Skeletal muscle tissue (tissue), 4 donors: Measurements from ENCODE around the gene MCF2L. TPM values are rescaled to one million over a fixed set of nuclear protein-coding genes. Genes with fewer than 3 reads are reported as not detected.

ENCODE experiments used
- H3K27ac ChIP-seq: one replicate; pipeline ENCODE4 v1.7.0; 2013; ENCODE audit warnings: mild to moderate bottlenecking, low read depth, low read length, inconsistent platforms
- H3K27me3 ChIP-seq, 3 donors: one replicate each; pipeline ENCODE4 v1.7.0; 2013; ENCODE audit warnings: low read length in 3 of 3; ENCODE audit not compliant: control insufficient read depth in 3 of 3, insufficient read depth in 3 of 3
- H3K36me3 ChIP-seq, 3 donors: one replicate each; pipeline ENCODE4 v1.7.0; 2013; ENCODE audit warnings: low read length in 3 of 3; ENCODE audit not compliant: control insufficient read depth in 3 of 3, insufficient read depth in 3 of 3
- H3K4me1 ChIP-seq, 3 donors: one replicate each; pipeline ENCODE4 v1.7.0; 2013; ENCODE audit warnings: low read length in 3 of 3, mild to moderate bottlenecking in 3 of 3; ENCODE audit not compliant: control insufficient read depth in 3 of 3, insufficient read depth in 3 of 3
- H3K4me3 ChIP-seq, 3 donors: one replicate each; pipeline ENCODE4 v1.7.0; 2013; ENCODE audit warnings: low read length in 3 of 3
- H3K9ac ChIP-seq, 3 donors: one replicate each; pipeline ENCODE4 v1.7.0; 2013; ENCODE audit warnings: low read length in 3 of 3, mild to moderate bottlenecking in 3 of 3, moderate library complexity in 2 of 3, low read depth in 1 of 3
- H3K9me3 ChIP-seq, 3 donors: one replicate each; pipeline ENCODE4 v1.7.0; 2013; ENCODE audit warnings: low read length in 3 of 3; ENCODE audit not compliant: control insufficient read depth in 3 of 3
- total RNA-seq: library from RNA; depleted of rRNA; stranded (reverse); fragments of >200 nt; gene quantifications from one replicate; pipeline ENCODE4 v1.2.3, GENCODE V29; 2014
- donor health status: Osteomylitis.

The MCF2L gene
- total RNA-seq, 1 donor from 2014 or later, result 18.3 TPM

DNA sequence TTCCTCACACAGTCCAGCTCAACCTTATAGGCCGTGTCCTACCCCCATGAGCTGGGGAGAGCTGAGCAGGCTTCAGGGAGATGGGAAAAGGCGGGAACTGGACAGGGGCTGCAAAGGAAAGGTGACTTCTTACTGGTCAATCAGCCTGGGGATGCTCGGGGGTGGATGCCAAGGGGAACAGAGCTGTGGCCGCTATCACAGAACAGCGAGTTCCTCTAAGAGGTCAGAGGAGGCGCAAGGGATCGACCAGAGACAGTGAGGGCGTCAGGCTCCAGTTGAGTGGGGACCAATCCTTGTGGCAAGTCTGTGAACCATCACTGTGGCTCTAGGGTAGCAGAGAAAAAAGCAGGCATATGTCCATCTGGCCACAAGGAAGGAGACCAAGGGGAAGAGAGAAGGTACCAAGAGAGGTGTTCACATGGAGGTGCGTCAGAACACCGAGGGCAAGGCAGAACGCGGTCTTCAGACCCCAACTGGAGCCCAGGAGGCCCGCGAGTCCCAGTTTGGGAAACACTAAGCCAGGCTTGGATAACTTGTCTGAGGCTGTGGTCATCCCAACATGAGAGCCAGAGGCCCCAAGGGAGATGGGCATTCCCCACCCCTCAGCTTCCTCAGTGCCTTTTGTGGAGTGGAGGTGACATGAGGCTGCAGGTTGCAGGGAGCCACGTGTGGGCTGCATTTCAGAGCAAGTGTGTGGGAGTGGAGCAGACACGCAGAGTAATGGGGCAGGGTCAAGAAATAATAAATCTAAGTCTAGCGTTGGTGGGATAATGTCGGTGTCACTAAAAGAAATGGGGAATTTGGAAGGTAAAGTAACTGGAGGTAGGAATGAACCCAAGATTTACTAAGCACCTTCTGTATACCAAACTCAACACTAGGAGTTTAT lies 157.5 kb downstream of the MCF2L start:
- Histone ChIP-seq H3K9me3 (no peaks in the 10 kb centered on the region), H3K27me3 (peaks cover 7 to 29% (median 14%) of the 10 kb centered on the region in 3 donors), H3K4me1 (peaks cover 0 to 9% (median 3%) of the 10 kb centered on the region in 3 donors), H3K27ac (no peak overlapping the region), H3K4me3 (no peak overlapping the region), H3K36me3 (no peaks in the 10 kb centered on the region), H3K9ac (no peak overlapping the region)

DNA sequence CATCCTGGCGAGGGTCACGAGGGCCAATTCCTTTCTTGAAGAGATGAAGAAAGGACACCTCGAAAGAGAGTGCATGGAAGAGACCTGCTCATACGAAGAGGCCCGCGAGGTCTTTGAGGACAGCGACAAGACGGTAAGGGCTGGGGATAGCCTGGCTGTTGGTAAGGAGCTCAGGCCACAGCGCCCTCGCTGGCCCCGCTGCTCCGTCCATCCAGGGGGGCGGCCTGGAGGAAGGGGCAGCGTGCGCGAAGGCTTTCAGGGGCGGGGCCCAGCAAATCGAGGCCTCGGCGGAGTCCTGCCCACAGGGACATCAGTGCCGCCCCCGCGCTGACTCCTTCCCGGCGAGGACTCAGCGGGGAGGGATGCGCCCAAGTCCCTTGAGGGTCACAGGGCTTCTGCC lies 160.5 kb downstream of the MCF2L start:
- Histone ChIP-seq H3K27ac (no peak overlapping the region), H3K27me3 (peaks cover 7 to 11% (median 11%) of the 10 kb centered on the region in 3 donors), H3K9ac (no peak overlapping the region), H3K36me3 (no peaks in the 10 kb centered on the region), H3K9me3 (no peaks in the 10 kb centered on the region), H3K4me3 (no peak overlapping the region), H3K4me1 (no peaks in the 10 kb centered on the region)

DNA sequence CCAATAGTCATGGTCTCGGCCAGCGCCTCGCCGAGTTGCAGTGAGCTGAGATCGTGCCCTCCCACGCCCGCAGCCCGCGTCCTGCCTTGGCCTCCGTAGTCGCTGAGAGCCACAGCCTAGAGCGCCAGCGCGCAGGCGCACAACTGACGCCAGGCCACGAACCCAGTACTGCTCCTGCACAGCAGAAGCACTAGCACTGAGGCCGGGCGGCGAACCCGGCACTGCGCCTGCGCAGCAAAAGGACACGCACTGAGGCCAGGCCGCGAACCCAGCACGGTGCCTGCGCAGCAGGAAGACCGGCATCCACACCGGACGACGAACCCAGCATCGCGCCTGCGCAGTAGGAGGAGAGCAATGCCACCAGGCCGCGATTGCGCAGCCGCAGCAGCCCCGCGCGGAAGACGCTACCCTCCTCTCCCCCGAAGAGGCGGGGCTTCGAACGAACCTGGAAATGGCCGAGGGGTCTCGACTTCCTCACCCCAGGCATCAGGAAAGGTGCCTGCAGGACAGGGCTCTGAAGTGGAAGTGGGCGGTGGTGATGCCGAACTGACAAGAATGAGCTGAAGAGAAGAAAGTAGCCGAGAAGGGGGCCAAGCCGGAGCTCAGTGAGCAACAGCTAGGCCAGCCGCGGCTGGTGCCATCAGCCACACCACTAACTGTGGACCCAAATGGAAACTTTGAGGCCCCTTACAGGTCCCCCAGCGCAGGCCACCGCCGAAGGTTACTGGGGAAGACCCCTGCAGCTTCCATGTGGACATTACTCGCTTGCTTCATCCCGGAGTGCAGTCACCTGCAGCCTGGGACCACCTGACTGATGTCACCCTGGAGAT lies 161.1 kb downstream of the MCF2L start:
- Histone ChIP-seq H3K27me3 (peaks cover 7 to 11% (median 11%) of the 10 kb centered on the region in 3 donors), H3K27ac (no peak overlapping the region), H3K9ac (no peak overlapping the region), H3K4me3 (peak overlapping the region in 1 of 3 donors; percentile 22), H3K36me3 (no peaks in the 10 kb centered on the region), H3K9me3 (no peaks in the 10 kb centered on the region), H3K4me1 (no peaks in the 10 kb centered on the region)

DNA sequence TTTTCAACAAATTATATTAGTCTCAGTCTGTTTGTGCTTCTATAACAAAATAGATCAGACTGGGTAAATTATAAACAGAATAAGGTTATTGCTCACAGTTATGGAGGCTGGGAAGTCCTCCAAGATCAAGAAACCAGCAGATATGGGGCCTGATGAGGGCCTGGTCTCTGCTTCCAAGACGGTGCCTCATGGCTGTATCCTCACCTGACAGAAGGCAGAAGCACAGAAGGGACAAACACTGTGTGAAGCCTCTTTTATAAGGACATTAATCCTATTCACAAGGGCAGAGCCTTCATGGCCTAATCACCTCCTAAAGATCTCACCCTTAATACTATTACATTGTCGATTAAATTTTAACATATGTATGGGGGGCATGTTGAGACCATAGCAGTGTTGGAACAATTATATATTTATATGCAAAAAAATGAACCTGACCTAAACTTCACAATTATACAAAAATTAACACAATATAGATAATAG lies 166.3 kb downstream of the MCF2L start:
- no peaks in the 10 kb centered on the region for H3K4me1 ChIP-seq
- H3K36me3 ChIP-seq, result no peaks in the 10 kb centered on the region
- peaks cover 0 to 2% (median 0%) of the 10 kb centered on the region in 3 donors for H3K27me3 ChIP-seq

DNA sequence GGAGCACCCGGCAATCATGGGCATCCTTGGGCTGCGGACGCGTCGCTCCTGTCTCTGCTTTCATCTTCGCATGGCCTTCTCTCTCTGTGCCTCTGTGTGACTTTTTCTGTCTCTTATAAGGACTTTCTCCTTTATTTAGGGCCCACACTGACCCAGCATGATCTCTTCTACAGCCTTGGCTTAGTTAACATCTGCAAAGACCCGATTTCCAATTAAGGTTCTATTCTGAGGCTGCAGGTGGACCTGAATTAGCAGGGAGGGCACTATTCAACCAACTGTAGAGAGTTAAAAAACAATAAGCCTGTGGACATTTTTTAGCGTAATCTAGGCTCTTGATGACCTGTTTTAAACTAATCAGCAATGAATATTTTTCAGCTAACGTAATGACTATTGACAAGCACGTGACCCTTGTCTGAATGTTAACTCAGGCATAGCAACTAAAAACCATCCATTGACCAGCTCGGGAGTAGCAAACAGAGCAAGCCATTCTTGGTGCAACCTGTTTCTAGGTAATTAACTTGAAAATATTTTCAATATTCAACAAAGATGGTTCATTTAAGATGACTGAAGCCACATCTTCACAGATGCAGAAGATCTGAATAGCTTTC lies 168.8 kb downstream of the MCF2L start:
- Histone ChIP-seq H3K4me3 (no peak overlapping the region), H3K9ac (no peak overlapping the region), H3K36me3 (no peaks in the 10 kb centered on the region), H3K27ac (no peak overlapping the region), H3K9me3 (no peaks in the 10 kb centered on the region), H3K4me1 (no peaks in the 10 kb centered on the region), H3K27me3 (no peaks in the 10 kb centered on the region)

More for the DNA sequence above, 166.3 kb downstream of the MCF2L start:
- no peak overlapping the region for H3K27ac ChIP-seq
- no peaks in the 10 kb centered on the region for H3K9me3 ChIP-seq
- no peak overlapping the region for H3K9ac ChIP-seq
- H3K4me3 ChIP-seq, result no peak overlapping the region

DNA sequence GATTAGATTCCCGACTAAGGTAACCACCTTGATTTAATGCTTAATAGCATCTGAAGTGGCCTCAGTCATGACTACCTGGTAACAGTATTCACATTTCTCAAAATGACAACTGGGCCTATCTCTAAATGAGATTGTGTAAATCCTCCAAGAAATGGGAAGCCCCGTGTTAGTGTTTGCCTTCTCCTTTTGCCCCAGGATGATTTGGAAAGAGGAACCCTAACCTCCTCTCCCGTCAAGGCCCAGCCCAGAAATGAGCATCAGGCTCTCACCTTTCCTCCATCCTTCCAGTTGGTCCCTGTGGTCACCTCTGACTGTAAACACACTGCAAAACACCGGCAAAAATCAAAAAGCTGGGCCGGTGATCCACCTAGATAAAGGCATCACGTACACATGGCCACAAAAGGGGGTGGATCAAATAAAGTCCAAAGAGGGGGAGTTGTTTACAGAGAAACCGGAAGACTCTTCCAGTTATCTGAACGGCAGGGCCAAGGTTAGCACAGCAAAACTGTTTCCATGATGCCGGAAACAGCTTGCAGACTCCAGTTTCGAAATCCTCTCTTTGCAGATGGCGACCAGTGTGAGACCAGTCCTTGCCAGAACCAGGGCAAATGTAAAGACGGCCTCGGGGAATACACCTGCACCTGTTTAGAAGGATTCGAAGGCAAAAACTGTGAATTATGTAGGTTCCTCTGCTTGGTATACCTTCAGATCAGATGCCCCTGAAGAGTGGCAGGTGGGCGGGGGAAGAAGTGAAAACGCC lies 170.0 kb downstream of the MCF2L start:
- Histone ChIP-seq H3K4me3 (no peak overlapping the region), H3K4me1 (no peaks in the 10 kb centered on the region), H3K36me3 (no peaks in the 10 kb centered on the region), H3K9ac (no peak overlapping the region), H3K9me3 (no peaks in the 10 kb centered on the region), H3K27ac (no peak overlapping the region), H3K27me3 (no peaks in the 10 kb centered on the region)

DNA sequence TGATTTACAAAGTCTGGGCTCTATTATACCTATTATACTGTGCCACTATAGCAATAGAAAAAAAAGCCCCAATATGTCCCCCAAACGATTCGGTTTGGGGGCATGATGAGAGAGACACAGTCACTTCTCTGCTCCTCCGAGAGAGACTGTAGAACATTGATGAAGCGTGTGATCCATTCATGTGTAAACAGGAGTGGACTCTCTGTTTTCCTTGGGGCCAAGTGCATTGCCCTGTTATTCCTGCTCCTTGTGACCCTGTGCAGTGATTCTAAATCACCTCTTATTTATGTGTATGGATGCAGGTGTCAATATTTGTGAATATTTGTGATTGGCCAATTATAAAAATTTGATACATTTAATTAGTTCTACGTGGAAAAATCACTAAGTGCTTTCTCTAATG lies 170.6 kb downstream of the MCF2L start:
- Histone ChIP-seq H3K9ac (no peak overlapping the region), H3K27me3 (no peaks in the 10 kb centered on the region), H3K27ac (no peak overlapping the region), H3K4me1 (no peaks in the 10 kb centered on the region), H3K36me3 (no peaks in the 10 kb centered on the region), H3K4me3 (no peak overlapping the region), H3K9me3 (no peaks in the 10 kb centered on the region)

DNA sequence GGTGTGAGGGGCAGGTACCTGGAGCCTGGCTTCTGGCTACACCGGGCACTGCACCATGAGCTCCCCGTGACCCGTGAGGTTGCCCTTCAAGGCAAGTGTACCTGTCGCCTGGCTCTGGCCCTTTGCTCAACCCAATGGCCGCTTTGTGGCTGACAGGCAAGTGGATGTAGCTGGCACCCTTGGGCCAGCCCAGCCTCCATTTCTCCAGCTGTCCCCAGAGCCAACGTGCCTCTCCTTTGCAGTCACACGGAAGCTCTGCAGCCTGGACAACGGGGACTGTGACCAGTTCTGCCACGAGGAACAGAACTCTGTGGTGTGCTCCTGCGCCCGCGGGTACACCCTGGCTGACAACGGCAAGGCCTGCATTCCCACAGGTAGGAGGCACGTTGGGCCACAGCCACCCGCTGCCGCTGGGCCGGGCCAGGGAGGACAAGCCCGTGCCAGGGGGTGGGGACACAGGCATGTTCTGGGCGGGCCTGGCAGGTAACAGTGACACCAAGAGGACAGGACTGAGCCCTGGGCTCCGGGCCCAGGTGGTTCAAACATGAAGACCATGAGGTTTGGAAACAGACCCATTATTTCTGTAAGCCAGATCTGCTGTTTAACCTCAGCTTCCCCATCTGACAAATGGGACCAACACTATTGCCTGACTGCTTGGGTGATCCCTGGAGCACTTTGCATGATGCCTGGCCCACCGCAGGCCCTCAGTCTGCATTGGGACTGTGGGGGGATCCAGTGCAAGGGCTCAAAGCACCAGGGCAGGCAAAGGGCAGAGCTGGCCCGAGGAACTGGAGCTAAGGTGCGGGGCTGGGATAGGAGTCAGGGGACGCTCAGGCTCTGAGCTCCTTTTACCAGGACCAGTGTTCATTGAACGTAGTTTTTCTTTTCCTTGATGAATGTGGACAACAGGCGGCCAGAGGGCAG lies 171.9 kb downstream of the MCF2L start:
- H3K27ac ChIP-seq, result no peak overlapping the region
- H3K9me3 ChIP-seq, result no peaks in the 10 kb centered on the region
- no peaks in the 10 kb centered on the region for H3K27me3 ChIP-seq
- H3K4me3 ChIP-seq, result no peak overlapping the region
- H3K9ac ChIP-seq, result no peak overlapping the region
- H3K4me1 ChIP-seq, result no peaks in the 10 kb centered on the region
- no peaks in the 10 kb centered on the region for H3K36me3 ChIP-seq

DNA sequence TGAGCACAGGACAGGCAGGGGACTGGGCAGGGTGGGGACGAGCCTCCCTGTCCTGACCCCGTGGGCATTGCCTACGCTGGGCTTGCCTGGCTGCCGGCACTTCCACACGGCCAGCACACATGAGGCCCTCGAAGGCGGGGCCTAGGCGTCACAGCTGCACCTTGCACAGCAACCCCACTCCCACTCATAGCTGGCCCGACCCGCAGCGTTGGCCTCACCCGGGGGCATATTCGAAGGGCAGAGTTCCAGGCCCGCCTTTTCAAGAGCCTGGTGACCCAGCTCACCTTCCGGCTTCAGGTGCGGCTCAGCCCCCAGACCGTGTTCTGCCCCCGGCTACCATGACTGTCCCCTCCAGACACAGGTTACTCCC lies 172.6 kb downstream of the MCF2L start:
- H3K9me3 ChIP-seq, result no peaks in the 10 kb centered on the region
- H3K4me1 ChIP-seq, result no peaks in the 10 kb centered on the region
- no peaks in the 10 kb centered on the region for H3K36me3 ChIP-seq
- no peak overlapping the region for H3K4me3 ChIP-seq
- peaks cover 0 to under 1% (median 0%) of the 10 kb centered on the region in 3 donors for H3K27me3 ChIP-seq
- H3K9ac ChIP-seq, result no peak overlapping the region
- no peak overlapping the region for H3K27ac ChIP-seq
